Measurements from ENCODE around the gene ASB3.
"Not testable (repeated sequence)": the region's sequence is repeated elsewhere in the genome, so short reads cannot be mapped to it uniquely, and the experiment has no call there.

Gene ASB3, protein sequence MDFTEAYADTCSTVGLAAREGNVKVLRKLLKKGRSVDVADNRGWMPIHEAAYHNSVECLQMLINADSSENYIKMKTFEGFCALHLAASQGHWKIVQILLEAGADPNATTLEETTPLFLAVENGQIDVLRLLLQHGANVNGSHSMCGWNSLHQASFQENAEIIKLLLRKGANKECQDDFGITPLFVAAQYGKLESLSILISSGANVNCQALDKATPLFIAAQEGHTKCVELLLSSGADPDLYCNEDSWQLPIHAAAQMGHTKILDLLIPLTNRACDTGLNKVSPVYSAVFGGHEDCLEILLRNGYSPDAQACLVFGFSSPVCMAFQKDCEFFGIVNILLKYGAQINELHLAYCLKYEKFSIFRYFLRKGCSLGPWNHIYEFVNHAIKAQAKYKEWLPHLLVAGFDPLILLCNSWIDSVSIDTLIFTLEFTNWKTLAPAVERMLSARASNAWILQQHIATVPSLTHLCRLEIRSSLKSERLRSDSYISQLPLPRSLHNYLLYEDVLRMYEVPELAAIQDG
- 50.3 to 57.6 reads per million in 2 donors for total RNA-seq

DNA sequence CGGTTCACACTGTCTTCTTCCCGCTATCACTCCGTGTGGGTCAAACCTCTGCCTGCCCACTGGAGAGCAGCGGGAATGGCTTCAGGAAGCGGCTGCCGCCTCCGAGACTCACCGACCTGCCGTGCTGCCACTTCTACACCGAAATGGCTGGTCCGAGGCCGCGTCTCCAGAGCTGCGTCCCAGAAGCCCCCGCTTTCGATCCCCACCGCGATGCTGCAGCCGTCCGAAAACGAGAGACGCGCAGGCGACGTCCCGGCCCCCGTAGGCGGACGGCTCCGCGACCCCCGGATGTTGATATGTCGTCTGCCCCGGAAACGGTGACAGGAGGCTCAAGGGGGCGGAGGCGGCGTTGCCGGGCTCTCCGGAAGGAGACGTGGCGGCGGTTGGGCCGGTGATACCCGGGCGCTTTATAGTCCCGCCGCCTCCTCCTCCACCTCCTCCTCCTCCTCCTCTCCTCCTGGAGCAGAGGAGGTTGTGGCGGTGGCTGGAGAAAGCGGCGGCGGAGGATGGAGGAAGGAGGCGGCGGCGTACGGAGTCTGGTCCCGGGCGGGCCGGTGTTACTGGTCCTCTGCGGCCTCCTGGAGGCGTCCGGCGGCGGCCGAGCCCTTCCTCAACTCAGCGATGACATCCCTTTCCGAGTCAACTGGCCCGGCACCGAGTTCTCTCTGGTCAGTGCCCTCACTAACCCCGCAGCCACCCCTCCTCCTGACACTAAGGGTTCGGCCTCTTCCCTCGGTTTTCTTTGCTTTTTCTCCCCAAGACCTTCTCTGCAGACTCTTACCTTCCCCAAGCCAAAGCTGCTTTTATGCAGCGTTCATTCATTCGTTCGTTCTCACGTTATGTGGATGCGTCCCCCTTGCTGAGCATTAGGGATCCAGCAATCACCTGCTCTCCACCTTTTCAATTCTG lies at the start of gene ASB3, which contains the start of gene ERLEC1:
ASB3 (minus strand) TSS at position 249 of the 909 bp plus-strand sequence. CDS start 21,381 bp downstream, outside the sequence.
ERLEC1 (plus strand) TSS at position 340 of the 909 bp plus-strand sequence; CDS start at position 507, 167 bp downstream.
- peak; percentile 91 for DNase-seq

GRCh38 chr2:53829980-53830290 lies 43.2 kb upstream of the ASB3 start:
- not testable (repeated sequence) for DNase-seq

GRCh38 chr2:53829273-53829979 lies 42.7 kb upstream of the ASB3 start:
- no peak for DNase-seq

DNA sequence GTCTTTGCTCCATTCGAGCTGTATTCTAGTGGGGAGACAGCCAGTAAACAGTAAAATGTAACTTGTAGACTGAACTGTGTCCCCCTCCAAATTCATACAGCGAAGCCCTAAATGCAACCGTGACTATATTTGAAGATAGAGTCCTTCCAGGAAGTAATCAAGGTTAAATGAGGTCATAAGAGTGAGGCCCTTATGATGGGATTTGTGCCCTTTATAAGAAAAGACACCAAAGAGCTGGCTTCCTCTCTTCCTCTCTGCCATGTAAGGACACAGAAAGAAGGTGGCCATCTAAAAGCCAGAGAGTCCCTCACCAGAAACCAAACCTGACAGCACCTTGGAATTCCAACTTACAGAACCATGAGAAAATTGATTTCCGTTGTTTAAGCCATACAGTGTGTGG lies 41.6 kb upstream of the ASB3 start:
- DNase-seq: no peak

- DNase-seq: no peak
These were observed 40.8 kb upstream of the ASB3 start for GRCh38 chr2:53827398-53828175.

- DNase-seq: no peak
These were observed 40.0 kb upstream of the ASB3 start for GRCh38 chr2:53826587-53827397.

GRCh38 chr2:53826030-53826410 lies 39.3 kb upstream of the ASB3 start:
- DNase-seq: no peak

- not testable (repeated sequence) for DNase-seq
These were observed 36.9 kb upstream of the ASB3 start for GRCh38 chr2:53823639-53824038.

GRCh38 chr2:53821810-53822209 lies 35.1 kb upstream of the ASB3 start:
- no peak for DNase-seq

DNA sequence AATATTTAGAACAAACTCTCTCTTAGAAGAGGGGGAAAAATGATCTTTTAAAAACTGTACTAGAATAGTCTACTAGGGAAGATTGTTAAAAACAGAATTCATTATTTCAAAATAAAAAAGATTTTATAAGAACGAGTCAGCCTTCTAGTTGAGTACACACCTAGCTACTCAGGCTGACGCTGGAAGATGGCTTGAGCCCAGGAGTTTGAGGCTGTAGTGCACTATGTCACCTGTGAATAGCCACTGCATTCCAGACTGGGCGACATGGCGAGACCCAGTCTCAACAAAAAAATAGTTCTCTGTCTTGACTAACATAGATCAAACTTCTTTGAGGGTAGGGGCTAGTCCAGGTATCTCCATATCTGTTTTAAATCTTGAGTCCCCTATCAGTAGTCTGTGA lies 34.0 kb upstream of the ASB3 start:
- DNase-seq: no peak

GRCh38 chr2:53820048-53820447 lies 33.3 kb upstream of the ASB3 start:
- no peak for DNase-seq

DNA sequence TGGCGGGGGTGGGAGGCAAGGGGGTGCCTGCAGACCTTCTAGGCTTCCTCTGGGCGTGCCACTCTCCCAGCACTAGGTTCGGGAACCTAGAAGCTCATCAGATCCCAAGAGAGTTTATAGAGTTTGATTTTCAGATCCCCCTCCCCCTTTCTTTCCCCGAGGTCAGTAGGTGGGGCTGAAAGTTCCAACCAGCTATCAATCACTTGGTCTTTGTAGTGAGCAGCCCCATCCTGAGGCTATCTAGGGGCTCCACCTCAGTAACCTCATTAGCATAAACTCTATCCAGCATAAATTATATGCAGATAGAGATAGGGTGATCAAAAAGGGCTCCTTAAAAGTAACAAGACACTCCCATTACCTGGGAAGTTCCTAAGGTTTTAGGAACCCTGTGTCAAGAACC lies 32.9 kb upstream of the ASB3 start:
- DNase-seq: no peak

GRCh38 chr2:53818854-53819435 lies 32.2 kb upstream of the ASB3 start:
- DNase-seq: no peak

DNA sequence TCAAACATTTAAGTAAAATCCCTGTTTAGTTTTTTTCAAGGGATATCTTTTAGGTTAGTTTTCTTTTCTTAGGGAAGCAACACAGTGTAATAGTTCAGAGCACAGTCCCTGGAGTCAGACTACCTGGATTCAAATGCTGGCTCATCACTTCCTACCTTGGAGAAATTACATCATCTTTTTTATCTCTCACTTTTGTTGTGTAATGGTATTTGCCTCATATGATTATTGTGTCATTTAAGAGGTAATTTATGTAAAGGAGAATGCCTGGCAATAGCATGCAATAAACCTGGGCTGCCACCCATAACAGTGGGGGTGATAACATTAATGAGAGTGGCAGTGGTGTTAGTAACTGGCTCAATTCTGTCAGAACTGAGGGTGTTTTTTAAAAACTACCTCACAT lies 26.4 kb upstream of the ASB3 start:
- no peak for DNase-seq

DNA sequence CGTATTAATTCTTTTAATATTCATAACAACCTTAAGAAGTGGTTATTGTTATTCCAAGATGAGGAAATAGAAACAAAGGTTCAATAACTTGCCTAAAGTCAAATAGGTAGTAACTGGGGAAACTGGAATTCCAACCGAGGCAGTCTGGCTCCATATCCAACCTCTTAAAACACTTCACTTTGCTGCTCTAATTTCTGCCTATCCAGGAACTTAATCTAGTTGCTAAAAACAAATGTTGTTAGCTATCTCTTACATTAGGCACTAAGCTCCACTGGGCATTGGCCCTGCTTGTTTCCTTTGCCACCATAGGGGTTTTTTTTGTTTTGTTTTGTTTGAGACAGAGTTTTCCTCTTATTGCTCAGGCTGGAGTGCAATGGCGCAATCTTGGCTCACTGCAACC lies 24.8 kb upstream of the ASB3 start:
- DNase-seq: no peak

GRCh38 chr2:53802617-53803151 lies 15.9 kb upstream of the ASB3 start:
- DNase-seq: no peak

DNA sequence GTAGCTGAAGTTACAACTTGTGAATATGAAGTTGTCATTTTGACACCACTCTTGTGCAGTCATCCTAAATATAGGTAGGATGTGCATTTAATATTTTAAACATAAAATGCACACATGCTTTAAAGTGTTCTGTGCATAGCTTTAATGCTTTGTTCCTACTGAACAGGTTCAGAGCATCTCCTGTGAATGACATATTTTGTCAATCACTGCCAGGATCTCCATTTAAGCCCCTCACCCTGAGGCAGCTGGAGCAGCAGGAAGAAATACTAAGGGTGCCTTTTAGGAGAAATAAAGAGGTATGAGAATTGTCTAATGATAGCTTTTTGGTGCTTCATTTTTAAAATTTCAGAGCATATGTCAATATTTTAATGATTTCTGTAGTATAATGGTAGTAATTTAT lies 14.8 kb upstream of the ASB3 start:
- no peak for DNase-seq

DNA sequence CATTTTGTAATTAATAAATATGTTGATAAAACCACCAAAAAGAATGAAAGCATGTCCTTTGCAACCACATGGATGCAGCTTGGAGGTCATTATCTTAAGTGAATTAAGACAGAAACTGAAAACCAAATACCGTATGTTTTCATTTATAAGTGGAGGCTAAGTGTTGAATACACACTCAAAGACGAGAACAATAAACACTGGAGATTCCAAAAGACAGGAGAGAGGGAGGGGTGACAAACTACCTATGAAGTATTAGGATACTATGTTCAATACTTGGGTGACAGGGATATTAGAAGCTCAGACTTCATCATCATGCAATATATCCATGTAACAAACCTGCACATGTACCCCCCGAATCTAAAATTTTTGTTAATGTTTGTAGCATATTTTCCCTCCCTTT lies 7.1 kb upstream of the ASB3 start:
- DNase-seq: no peak

- DNase-seq: no peak
These were observed 6.5 kb upstream of the ASB3 start for GRCh38 chr2:53793261-53793660.

DNA sequence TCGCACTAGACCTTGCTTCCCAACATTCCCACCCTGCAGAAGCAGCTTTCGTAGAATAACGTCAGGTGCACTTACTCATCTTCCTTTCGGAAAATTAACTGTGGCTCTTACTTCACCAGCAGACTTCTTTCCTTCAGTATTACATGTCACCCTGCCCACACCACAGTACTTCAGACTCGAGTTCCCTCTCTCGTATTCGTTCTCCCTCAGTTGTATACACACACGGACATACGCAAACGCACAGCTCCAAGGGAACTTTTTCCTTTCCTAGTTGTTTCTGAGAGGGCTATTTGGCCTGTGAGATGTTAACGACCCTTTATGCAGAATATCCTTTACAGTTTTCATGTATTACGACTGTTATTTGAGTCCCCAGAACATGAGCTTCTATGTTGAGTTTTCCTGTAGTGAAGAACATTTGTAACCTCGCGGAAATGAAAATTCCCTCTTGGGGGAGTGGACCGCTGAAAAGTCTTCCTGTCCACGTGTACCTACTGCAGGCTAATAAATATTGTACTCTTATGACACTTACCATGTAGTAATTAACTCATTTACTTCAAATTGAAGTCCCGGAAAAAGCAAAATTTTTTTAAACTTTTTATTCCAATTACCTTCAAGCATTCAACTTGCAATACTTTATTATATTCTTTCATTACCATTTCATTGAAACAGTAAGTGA lies 999 bp upstream of the ASB3 start:
- no peak for DNase-seq

All from activated gamma-delta T cell (primary cell).